LNCaP clone FGC (cell line): ENCODE measurements around the gene DDAH1.

Source experiments
- DNase-seq: peaks from one replicate; pipeline ENCODE4 v3.0.0-alpha.2; 2011; ENCODE audit warnings: low read depth
- H3K4me3 ChIP-seq: 2 replicates; pipeline ENCODE4 v1.5.1; 2011; ENCODE audit warnings: mild to moderate bottlenecking, low read depth, low read length, control low read depth
- TF ChIP-seq, protein P1 (sequence below): IDR thresholded peaks from 2 replicates; pipeline ENCODE4 v1.5.1; 2012; ENCODE audit warnings: mild to moderate bottlenecking; ENCODE audit not compliant: control insufficient read depth, insufficient read depth; ENCODE audit errors: extremely low read depth

DDAH1 gene

DNA sequence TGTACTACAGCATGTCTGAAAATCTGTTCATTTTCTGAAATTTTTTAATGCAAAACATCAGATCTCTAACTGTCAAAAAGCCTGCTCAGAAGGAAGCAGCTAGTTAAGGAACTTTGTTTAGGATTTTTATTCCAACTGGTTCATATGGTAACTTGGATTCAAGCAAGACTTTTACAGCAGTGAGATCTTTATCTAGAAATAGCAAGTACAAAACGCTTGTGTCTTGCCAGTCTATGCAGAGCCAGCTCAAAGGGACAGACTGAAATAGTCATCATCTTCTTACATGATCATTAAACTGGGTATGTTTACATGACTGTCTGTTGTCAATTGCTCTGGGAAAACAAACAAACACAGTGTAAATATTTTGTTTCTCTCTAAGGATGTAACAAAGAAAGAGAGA is 37.6 kb downstream of the DDAH1 start:
- peak; percentile 98 for DNase-seq
- H3K4me3 ChIP-seq = no peak overlapping the region
- TF ChIP-seq, protein P1, sequence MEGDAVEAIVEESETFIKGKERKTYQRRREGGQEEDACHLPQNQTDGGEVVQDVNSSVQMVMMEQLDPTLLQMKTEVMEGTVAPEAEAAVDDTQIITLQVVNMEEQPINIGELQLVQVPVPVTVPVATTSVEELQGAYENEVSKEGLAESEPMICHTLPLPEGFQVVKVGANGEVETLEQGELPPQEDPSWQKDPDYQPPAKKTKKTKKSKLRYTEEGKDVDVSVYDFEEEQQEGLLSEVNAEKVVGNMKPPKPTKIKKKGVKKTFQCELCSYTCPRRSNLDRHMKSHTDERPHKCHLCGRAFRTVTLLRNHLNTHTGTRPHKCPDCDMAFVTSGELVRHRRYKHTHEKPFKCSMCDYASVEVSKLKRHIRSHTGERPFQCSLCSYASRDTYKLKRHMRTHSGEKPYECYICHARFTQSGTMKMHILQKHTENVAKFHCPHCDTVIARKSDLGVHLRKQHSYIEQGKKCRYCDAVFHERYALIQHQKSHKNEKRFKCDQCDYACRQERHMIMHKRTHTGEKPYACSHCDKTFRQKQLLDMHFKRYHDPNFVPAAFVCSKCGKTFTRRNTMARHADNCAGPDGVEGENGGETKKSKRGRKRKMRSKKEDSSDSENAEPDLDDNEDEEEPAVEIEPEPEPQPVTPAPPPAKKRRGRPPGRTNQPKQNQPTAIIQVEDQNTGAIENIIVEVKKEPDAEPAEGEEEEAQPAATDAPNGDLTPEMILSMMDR = no peak

DNA sequence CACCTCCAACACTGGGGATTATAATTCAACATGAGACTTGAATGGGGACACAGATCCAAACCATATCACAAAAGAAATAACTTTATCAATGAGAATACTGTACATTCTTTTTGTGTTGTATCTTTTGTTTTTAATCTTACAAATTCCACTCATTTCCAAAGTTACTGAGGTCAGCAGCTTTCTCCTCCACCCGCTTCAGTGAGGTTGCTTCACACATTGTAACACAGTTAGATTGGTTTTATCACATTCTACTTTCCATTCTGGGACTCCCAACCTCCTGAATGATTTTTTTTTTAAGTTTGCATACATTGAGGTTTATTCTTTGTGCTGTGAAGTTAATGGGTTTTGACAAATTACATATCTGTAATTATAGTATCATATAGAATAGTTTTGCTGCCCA is 43.8 kb downstream of the DDAH1 start:
- TF ChIP-seq, protein P1 = no peak
- no peak for DNase-seq
- H3K4me3 ChIP-seq = no peak overlapping the region

DNA sequence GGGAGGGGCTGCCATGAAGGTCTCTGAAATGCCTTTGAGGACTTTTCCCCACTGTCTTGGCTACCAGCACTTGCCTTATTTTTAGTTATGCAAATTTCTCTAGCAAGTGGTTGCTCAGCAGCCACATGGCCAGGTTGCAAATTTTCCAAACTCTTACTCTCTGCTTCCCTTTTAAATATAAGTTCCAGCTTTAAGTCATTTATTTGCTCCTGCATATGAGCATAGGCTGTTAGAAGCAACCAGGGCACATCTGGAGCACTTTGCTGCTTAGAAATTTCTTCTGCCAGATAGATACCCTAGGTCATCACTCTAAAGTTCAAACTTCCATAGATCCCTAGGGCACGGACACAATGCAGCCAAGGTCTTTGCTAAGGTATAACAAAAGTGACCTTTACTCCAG is 44.8 kb downstream of the DDAH1 start:
- TF ChIP-seq, protein P1 = no peak
- no peak for DNase-seq
- no peak overlapping the region for H3K4me3 ChIP-seq

DNA sequence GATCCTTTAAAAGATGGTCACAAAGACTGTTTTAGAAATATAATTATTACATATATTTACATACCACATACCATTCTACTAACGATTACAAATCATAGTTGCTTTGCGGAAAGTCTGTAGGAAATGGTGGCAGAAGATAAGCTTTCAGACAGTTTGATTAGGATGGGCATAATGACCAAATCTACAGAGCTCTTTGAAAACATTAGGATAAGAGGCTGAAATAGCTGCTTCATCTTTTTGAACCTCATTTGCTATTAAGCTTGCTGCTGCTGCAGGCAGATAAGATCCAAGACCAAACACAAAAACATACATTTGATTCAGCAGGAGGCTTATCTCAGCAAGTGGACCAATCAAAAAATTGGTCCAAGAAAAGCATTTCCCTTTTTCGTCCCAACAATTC is 47.1 kb downstream of the DDAH1 start:
- DNase-seq = no peak
- H3K4me3 ChIP-seq = no peak overlapping the region
- TF ChIP-seq, protein P1 = no peak

DNA sequence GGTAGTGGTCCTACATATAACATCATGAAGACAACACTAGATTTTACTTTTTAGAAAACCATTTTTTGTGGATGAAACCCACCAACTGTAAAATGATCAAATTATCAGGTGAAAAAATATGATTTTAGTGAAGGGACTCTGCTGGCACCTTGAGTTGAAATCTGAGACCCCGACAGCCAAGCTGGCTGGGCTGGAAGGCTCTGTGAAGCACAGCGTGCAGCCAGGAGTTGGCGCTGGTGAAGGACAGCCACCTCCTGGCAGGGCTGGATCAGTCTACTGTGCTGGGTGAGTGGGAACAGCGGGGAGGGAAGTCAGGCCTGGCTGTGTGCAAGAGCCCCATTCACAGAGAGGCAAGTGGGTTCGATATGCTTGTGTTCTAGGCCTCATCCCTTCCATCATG is 47.9 kb downstream of the DDAH1 start:
- no peak for DNase-seq
- H3K4me3 ChIP-seq = no peak overlapping the region
- TF ChIP-seq, protein P1 = no peak

DNA sequence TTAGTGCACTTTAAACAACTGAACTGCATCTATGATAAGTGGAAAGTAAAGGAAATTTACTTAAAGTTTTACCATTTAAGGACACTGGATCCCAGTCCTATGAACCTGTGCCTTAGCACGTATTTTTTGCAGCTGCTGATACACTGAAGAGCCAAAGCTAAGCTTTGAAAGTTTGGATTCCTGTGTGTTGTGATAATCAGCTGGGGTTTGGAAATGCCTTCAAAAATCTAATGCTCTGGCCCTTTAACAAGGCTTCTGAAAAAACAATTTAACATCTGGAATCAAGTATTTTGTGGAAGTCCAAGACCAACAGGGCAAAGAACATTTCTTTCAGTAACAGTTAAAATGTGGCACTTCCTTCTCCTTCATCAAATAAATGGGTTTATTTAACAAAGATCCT is 51.8 kb downstream of the DDAH1 start:
- TF ChIP-seq, protein P1 = no peak
- DNase-seq = no peak
- H3K4me3 ChIP-seq = no peak overlapping the region

DNA sequence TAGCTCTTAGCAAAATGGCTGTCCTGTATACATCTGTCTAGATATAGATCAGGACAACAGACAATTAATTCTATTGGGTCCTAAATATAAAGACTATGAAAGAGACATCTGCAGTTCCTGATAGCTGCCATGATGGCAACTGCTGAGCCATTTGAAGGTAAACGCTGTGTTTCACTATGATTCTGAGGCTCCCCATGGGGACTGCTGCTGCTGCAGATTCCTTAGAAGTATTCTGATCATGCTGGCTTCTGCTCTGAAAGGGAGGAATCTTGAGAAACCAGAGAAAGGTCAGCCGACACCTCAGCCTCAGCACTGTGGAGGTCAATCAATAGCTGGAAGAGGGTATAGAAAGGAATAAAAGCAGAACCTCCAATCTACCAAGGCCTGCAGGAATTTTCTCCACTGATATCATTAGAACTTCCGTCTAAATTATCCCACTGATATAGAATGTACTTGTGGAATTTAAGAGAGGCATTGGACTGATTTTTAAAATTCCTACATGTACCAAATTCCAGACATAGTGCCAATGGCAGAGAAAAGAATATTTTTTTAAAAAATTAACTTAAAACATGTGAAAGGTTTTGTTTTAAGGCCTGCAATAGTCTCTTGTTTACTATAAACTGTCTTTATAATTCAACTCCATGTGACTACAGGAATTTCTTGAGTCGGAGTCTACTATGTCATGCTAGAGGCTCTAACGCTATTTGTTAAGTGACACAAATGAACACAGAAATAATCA is 53.2 kb downstream of the DDAH1 start:
- TF ChIP-seq, protein P1 = no peak

More for the DNA sequence above, 53.2 kb downstream of the DDAH1 start:
- H3K4me3 ChIP-seq = no peak overlapping the region
- no peak for DNase-seq
